ENCODE results near the gene HLA-DRA.
"Not testable (repeated sequence)": the region's sequence is repeated elsewhere in the genome, so short reads cannot be mapped to it uniquely, and the experiment has no call there.

Gene HLA-DRA

DNA sequence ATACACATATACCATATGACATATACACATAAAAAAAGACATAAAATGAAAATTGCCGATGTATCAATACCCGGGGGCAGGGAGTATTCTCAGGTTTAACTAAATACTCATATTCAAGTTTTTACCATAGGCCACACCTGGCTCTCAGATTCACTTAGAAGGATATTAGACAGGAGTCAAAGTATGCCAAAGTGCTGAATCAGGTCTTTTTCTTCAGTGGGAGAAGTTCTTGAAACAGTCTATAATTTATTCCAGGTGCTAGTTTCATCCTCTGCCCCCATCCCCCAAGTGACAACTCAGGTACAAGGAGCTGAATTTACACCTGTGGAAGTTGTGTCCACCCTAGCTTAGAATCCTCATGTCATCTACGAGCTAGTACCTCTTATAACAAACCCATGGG, 8.5 kb upstream of the HLA-DRA start:
- Histone ChIP-seq H3K4me1 (ENCODE audit: insufficient read depth, insufficient read length) (no peaks in the 10 kb centered on the region), H3K4me3 (ENCODE audit: insufficient read length, low read depth) (no peak overlapping the region), H3K9ac (ENCODE audit: insufficient read length, low read depth) (no peak overlapping the region), H3K9me3 (ENCODE audit: insufficient read depth, low read length) (no peaks in the 10 kb centered on the region), H3K36me3 (ENCODE audit: insufficient read depth, insufficient read length, low read length) (no peaks in the 10 kb centered on the region), H3K27me3 (ENCODE audit: insufficient read depth, insufficient read length) (no peaks in the 10 kb centered on the region)
- DNase-seq (ENCODE audit: low read depth, low spot score): no peak
- TF ChIP-seq YY1 (IDR thresholded peaks at IDR 0.05; ENCODE audit: insufficient read depth, insufficient read length): no peak
- TF ChIP-seq ZNF274 (IDR thresholded peaks at IDR 0.05; ENCODE audit: low read depth, low read length): no peak
- no peak for TF ChIP-seq SUZ12 (IDR thresholded peaks at IDR 0.05; ENCODE audit: extremely low read depth, insufficient read depth, insufficient read length)

DNA sequence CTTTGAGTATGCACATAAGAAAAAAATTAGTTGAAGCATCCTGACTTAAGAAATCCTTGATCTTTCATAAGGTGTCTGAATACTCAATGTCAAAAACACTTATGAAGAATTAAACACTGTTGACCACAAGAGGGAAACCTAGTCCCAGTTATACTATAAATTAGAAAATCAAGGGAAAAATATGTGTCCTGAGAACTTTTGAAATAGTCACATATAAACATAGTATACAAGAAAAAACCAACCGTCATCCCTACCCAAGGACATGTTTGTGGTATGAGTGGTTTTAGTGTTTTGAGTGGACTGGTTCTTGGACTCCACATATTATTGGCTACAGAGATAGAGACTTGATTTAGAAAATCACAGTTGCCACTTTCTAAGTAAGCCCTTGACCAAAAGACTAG, 7.6 kb upstream of the HLA-DRA start:
- Histone ChIP-seq H3K9ac (ENCODE audit: insufficient read length, low read depth) (no peak overlapping the region), H3K4me1 (ENCODE audit: insufficient read depth, insufficient read length) (no peaks in the 10 kb centered on the region), H3K36me3 (ENCODE audit: insufficient read depth, insufficient read length, low read length) (no peaks in the 10 kb centered on the region), H3K4me3 (ENCODE audit: insufficient read length, low read depth) (no peak overlapping the region), H3K27me3 (ENCODE audit: insufficient read depth, insufficient read length) (no peaks in the 10 kb centered on the region), H3K9me3 (ENCODE audit: insufficient read depth, low read length) (no peaks in the 10 kb centered on the region)
- no peak for DNase-seq (ENCODE audit: low read depth, low spot score)
- TF ChIP-seq SUZ12 (IDR thresholded peaks at IDR 0.05; ENCODE audit: extremely low read depth, insufficient read depth, insufficient read length): no peak

DNA sequence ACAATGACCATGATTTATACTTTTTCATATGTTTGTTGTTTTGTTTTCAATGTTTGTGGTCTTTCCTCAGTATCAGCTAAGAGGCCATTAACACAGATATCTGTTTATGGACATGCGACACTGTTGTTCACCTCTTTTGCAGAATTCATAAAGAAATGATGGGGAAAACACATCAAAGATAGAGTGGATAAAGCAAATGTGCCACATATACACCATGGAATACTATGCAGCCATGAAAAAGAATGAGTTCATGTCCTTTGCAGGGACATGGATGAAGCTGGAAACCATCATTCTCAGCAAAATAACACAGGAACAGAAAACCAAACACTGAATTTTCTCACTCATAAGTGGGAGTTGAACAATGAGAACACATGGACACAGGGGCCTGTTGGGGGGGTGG, 5.7 kb upstream of the HLA-DRA start:
- DNase-seq (ENCODE audit: low read depth, low spot score); H3K9me3 ChIP-seq (ENCODE audit: insufficient read depth, low read length); H3K36me3 ChIP-seq (ENCODE audit: insufficient read depth, insufficient read length, low read length); H3K4me3 ChIP-seq (ENCODE audit: insufficient read length, low read depth); H3K9ac ChIP-seq (ENCODE audit: insufficient read length, low read depth); H3K27me3 ChIP-seq (ENCODE audit: insufficient read depth, insufficient read length); H3K4me1 ChIP-seq (ENCODE audit: insufficient read depth, insufficient read length): not testable (repeated sequence)

DNA sequence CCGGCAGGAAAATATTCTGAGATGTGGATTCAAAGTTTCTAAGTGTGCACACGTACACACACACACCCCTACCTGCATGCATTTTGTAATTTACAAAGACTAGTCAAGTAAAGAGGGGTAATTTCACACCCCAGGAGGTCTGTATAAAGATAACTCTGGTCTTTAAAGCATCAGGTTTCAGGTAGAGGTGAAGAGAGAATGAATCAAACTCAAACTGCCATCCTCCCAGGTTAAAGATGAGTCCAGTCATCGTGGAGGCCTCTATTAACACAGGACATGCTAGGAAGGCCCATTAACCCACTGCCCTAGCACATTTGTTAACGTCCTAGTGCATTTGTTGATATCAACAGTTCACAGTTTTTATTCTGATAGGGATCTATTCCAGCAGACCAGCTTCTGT, 3.5 kb upstream of the HLA-DRA start:
- Histone ChIP-seq H3K4me1 (ENCODE audit: insufficient read depth, insufficient read length) (no peaks in the 10 kb centered on the region), H3K36me3 (ENCODE audit: insufficient read depth, insufficient read length, low read length) (no peaks in the 10 kb centered on the region), H3K9ac (ENCODE audit: insufficient read length, low read depth) (no peak overlapping the region), H3K27me3 (ENCODE audit: insufficient read depth, insufficient read length) (no peaks in the 10 kb centered on the region), H3K9me3 (ENCODE audit: insufficient read depth, low read length) (no peaks in the 10 kb centered on the region), H3K4me3 (ENCODE audit: insufficient read length, low read depth) (no peak overlapping the region)
- no peak for DNase-seq (ENCODE audit: low read depth, low spot score)
- TF ChIP-seq ZNF274 (IDR thresholded peaks at IDR 0.05; ENCODE audit: low read depth, low read length): no peak
- no peak for TF ChIP-seq SUZ12 (IDR thresholded peaks at IDR 0.05; ENCODE audit: extremely low read depth, insufficient read depth, insufficient read length)
- no peak for TF ChIP-seq YY1 (IDR thresholded peaks at IDR 0.05; ENCODE audit: insufficient read depth, insufficient read length)

DNA sequence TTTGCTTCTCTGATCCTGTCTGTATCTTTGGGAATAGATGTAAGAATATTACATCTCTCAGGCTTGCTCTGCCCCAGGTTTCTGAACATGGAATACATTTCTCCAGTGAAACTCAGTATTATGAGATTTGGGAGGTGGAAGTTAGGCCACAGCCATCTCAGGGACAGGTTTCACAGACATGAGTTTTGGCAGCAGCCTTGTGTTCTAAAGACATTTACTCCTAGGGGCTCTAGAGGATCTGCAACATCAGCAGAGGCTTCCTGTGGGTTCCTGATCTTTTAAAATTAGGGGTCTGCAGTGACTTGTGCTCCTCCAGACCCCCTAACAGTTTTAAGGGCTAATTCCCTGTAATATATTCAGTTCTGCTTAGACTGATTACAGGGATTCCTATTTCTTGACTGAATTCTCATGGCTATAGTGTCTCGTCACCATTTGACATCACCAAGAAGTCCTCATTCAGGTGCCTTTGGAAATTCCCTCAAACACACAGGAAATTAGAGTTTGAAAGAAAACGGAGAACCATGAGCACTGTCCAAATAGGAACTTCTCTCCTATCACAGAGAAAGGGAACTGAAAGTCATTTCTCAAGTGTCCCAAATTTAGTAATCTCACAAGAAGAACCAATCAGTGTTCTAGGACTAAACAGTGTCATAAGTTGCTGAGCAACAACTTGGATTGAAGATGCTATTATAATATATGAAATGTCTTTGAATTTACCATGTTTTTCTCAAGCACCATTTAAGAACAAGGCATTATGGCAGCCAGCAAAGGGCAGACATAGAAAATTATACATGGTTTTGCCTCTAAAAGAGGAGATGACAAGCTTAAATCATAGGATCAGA, 2.5 kb upstream of the HLA-DRA start:
- DNase-seq (ENCODE audit: low read depth, low spot score): no peak
- no peak for TF ChIP-seq ZNF274 (IDR thresholded peaks at IDR 0.05; ENCODE audit: low read depth, low read length)
- TF ChIP-seq SUZ12 (IDR thresholded peaks at IDR 0.05; ENCODE audit: extremely low read depth, insufficient read depth, insufficient read length): no peak
- TF ChIP-seq YY1 (IDR thresholded peaks at IDR 0.05; ENCODE audit: insufficient read depth, insufficient read length): no peak
- H3K27me3 ChIP-seq (ENCODE audit: insufficient read depth, insufficient read length): no peaks in the 10 kb centered on the region
- no peak overlapping the region for H3K9ac ChIP-seq (ENCODE audit: insufficient read length, low read depth)
- no peaks in the 10 kb centered on the region for H3K9me3 ChIP-seq (ENCODE audit: insufficient read depth, low read length)
- H3K4me1 ChIP-seq (ENCODE audit: insufficient read depth, insufficient read length): no peaks in the 10 kb centered on the region
- H3K36me3 ChIP-seq (ENCODE audit: insufficient read depth, insufficient read length, low read length): no peaks in the 10 kb centered on the region
- H3K4me3 ChIP-seq (ENCODE audit: insufficient read length, low read depth): no peak overlapping the region

DNA sequence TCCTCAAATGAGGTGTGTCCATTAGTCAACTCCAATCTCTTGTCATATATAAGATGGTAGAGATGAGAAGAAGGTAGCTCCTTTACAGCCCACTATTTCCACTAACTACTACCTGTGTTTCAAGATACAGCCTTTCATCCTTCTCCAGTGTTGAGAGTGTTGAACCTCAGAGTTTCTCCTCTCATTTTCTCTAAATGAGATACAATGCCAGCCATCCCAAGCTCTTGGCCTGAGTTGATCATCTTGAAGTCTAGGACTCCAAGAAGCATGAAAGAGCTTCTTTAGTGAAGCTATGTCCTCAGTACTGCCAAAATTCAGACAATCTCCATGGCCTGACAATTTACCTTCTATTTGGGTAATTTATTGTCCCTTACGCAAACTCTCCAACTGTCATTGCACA, 548 bp upstream of the HLA-DRA start:
- Histone ChIP-seq H3K4me1 (ENCODE audit: insufficient read depth, insufficient read length) (no peaks in the 10 kb centered on the region), H3K4me3 (ENCODE audit: insufficient read length, low read depth) (no peak overlapping the region), H3K9ac (ENCODE audit: insufficient read length, low read depth) (no peak overlapping the region), H3K36me3 (ENCODE audit: insufficient read depth, insufficient read length, low read length) (no peaks in the 10 kb centered on the region), H3K27me3 (ENCODE audit: insufficient read depth, insufficient read length) (no peaks in the 10 kb centered on the region), H3K9me3 (ENCODE audit: insufficient read depth, low read length) (no peaks in the 10 kb centered on the region)
- DNase-seq (ENCODE audit: low read depth, low spot score): no peak
- TF ChIP-seq SUZ12 (IDR thresholded peaks at IDR 0.05; ENCODE audit: extremely low read depth, insufficient read depth, insufficient read length) (no peak), YY1 (IDR thresholded peaks at IDR 0.05; ENCODE audit: insufficient read depth, insufficient read length) (no peak), ZNF274 (IDR thresholded peaks at IDR 0.05; ENCODE audit: low read depth, low read length) (no peak)

DNA sequence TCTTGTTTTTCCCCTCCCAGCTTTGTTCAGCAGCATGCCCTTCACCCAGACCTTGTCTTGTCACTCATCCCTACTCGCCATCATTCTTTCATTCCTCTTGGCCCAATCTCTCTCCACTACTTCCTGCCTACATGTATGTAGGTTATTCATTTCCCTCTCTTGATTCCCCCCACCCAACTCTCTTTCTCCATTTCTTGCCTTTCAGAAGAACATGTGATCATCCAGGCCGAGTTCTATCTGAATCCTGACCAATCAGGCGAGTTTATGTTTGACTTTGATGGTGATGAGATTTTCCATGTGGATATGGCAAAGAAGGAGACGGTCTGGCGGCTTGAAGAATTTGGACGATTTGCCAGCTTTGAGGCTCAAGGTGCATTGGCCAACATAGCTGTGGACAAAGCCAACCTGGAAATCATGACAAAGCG, 2.6 kb downstream of the HLA-DRA start:
- no peak for DNase-seq (ENCODE audit: low read depth, low spot score)
- Histone ChIP-seq H3K4me1 (ENCODE audit: insufficient read depth, insufficient read length) (no peaks in the 10 kb centered on the region), H3K9ac (ENCODE audit: insufficient read length, low read depth) (no peak overlapping the region), H3K9me3 (ENCODE audit: insufficient read depth, low read length) (no peaks in the 10 kb centered on the region), H3K27me3 (ENCODE audit: insufficient read depth, insufficient read length) (no peaks in the 10 kb centered on the region), H3K36me3 (ENCODE audit: insufficient read depth, insufficient read length, low read length) (no peaks in the 10 kb centered on the region), H3K4me3 (ENCODE audit: insufficient read length, low read depth) (no peak overlapping the region)
- no peak for TF ChIP-seq SUZ12 (IDR thresholded peaks at IDR 0.05; ENCODE audit: extremely low read depth, insufficient read depth, insufficient read length)
- no peak for TF ChIP-seq ZNF274 (IDR thresholded peaks at IDR 0.05; ENCODE audit: low read depth, low read length)
- TF ChIP-seq YY1 (IDR thresholded peaks at IDR 0.05; ENCODE audit: insufficient read depth, insufficient read length): no peak
